ENCODE measurements around the gene EP400. TPM values are rescaled to one million over a fixed set of nuclear protein-coding genes. Genes with fewer than 3 reads are reported as not detected.

The EP400 gene
- total RNA-seq, 1 experiment from 2014 or later: 60.5 TPM

GRCh38 chr12:132061641-132062430 lies 112.1 kb downstream of the EP400 start:
- Mint-ChIP-seq H3K9me3 (ENCODE audit: unreplicated experiment) (no peaks in the 10 kb centered on the region), H3K27ac (ENCODE audit: unreplicated experiment) (no peak overlapping the region), H3K4me1 (ENCODE audit: low read depth, unreplicated experiment) (no peaks in the 10 kb centered on the region), H3K27me3 (ENCODE audit: insufficient read depth, unreplicated experiment) (no peaks in the 10 kb centered on the region), H3K4me3 (ENCODE audit: unreplicated experiment) (no peak overlapping the region), H3K36me3 (ENCODE audit: insufficient read depth, unreplicated experiment) (peaks cover 66% of the 10 kb centered on the region)
- no TSS peak for BruUV-seq (replicated peaks)
- TF ChIP-seq, protein P1, sequence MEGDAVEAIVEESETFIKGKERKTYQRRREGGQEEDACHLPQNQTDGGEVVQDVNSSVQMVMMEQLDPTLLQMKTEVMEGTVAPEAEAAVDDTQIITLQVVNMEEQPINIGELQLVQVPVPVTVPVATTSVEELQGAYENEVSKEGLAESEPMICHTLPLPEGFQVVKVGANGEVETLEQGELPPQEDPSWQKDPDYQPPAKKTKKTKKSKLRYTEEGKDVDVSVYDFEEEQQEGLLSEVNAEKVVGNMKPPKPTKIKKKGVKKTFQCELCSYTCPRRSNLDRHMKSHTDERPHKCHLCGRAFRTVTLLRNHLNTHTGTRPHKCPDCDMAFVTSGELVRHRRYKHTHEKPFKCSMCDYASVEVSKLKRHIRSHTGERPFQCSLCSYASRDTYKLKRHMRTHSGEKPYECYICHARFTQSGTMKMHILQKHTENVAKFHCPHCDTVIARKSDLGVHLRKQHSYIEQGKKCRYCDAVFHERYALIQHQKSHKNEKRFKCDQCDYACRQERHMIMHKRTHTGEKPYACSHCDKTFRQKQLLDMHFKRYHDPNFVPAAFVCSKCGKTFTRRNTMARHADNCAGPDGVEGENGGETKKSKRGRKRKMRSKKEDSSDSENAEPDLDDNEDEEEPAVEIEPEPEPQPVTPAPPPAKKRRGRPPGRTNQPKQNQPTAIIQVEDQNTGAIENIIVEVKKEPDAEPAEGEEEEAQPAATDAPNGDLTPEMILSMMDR (IDR thresholded peaks at IDR 0.05; ENCODE audit: insufficient read depth in 1 of 2, low read depth in 1 of 2, low read length in 1 of 2, severe bottlenecking in 1 of 2, unreplicated experiment in 1 of 2): no peak
- intact Hi-C loops (cut with micrococcal nuclease; ENCODE audit: unreplicated experiment): no loop called here
- CTCF ChIA-PET: no interaction called here
- Histone ChIP-seq H3K4me1 (no peaks in the 10 kb centered on the region), H3K36me3 (ENCODE audit: control insufficient read depth, insufficient read depth, low read length) (peaks cover 2% of the 10 kb centered on the region), H3K27me3 (replicated peaks; ENCODE audit: control insufficient read depth, insufficient read depth, low read length) (no peaks in the 10 kb centered on the region), H3K4me3 (ENCODE audit: low read depth, low read length) (no peak overlapping the region), H3K9me3 (no peaks in the 10 kb centered on the region)
- DNase-seq: no peak
- POLR2A ChIA-PET: no interaction called here

DNA sequence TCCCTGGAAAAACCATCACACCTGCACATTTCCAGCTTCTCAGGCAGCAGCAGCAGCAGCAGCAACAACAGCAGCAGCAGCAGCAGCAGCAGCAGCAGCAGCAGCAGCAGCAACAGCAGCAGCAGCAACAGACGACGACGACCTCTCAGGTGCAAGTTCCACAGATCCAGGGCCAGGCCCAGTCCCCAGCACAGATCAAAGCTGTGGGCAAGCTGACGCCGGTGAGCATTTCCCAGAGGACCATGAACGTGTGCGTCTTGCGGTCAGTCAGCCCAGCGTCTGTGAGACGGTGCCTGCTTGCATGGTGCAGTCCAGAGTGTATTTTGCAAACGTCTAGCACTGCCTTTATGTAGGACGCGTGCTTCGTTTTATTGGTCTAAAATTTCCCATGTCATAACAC lies 112.7 kb downstream of the EP400 start:
- BruUV-seq (replicated peaks): no TSS peak
- intact Hi-C loops (cut with micrococcal nuclease; ENCODE audit: unreplicated experiment): no loop called here
- TF ChIP-seq, protein P1 (IDR thresholded peaks at IDR 0.05; ENCODE audit: insufficient read depth in 1 of 2, low read depth in 1 of 2, low read length in 1 of 2, severe bottlenecking in 1 of 2, unreplicated experiment in 1 of 2): no peak
- H3K36me3 Mint-ChIP-seq (ENCODE audit: insufficient read depth, unreplicated experiment): peaks cover 69% of the 10 kb centered on the region
- no peaks in the 10 kb centered on the region for H3K9me3 Mint-ChIP-seq (ENCODE audit: unreplicated experiment)
- DNase-seq: no peak
- H3K4me3 Mint-ChIP-seq (ENCODE audit: unreplicated experiment): no peak overlapping the region
- Histone ChIP-seq H3K4me3 (ENCODE audit: low read depth, low read length) (no peak overlapping the region), H3K27me3 (replicated peaks; ENCODE audit: control insufficient read depth, insufficient read depth, low read length) (no peaks in the 10 kb centered on the region), H3K36me3 (ENCODE audit: control insufficient read depth, insufficient read depth, low read length) (peaks cover 2% of the 10 kb centered on the region), H3K4me1 (no peaks in the 10 kb centered on the region), H3K9me3 (no peaks in the 10 kb centered on the region)
- no peaks in the 10 kb centered on the region for H3K4me1 Mint-ChIP-seq (ENCODE audit: low read depth, unreplicated experiment)
- CTCF ChIA-PET: no interaction called here
- POLR2A ChIA-PET: no interaction called here
- H3K27me3 Mint-ChIP-seq (ENCODE audit: insufficient read depth, unreplicated experiment): no peaks in the 10 kb centered on the region
- H3K27ac Mint-ChIP-seq (ENCODE audit: unreplicated experiment): no peak overlapping the region

DNA sequence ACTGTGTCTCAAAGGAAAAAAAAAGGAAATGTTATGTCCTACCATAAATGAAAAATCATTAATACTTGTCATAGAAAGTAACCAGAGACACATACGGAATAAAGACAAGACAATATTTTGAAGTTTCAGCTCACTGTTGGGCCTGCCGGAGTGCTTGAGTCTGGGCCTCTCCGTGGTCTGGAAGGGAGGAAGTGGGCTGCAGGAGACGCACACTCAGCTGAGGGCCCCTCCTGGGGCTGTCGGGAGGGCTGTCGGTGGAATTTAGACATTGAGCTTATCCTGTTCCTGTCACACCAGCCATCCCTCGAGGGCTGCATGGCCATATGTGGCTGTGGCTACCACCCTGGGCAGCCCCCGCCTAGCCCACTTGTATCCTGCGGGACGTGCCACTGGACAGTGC lies 113.7 kb downstream of the EP400 start:
- ChIA-PET CTCF (no interaction called here), POLR2A (no interaction called here)
- H3K9me3 ChIP-seq: no peaks in the 10 kb centered on the region
- H3K36me3 ChIP-seq (ENCODE audit: control insufficient read depth, insufficient read depth, low read length): peaks cover 2% of the 10 kb centered on the region
- H3K4me1 ChIP-seq: no peaks in the 10 kb centered on the region
- DNase-seq: no peak
- Mint-ChIP-seq H3K27ac (ENCODE audit: unreplicated experiment) (no peak overlapping the region), H3K36me3 (ENCODE audit: insufficient read depth, unreplicated experiment) (peaks cover 64% of the 10 kb centered on the region), H3K9me3 (ENCODE audit: unreplicated experiment) (no peaks in the 10 kb centered on the region), H3K27me3 (ENCODE audit: insufficient read depth, unreplicated experiment) (no peaks in the 10 kb centered on the region), H3K4me3 (ENCODE audit: unreplicated experiment) (no peak overlapping the region), H3K4me1 (ENCODE audit: low read depth, unreplicated experiment) (no peaks in the 10 kb centered on the region)
- H3K27me3 ChIP-seq (replicated peaks; ENCODE audit: control insufficient read depth, insufficient read depth, low read length): no peaks in the 10 kb centered on the region
- TF ChIP-seq, protein P1 (IDR thresholded peaks at IDR 0.05; ENCODE audit: insufficient read depth in 1 of 2, low read depth in 1 of 2, low read length in 1 of 2, severe bottlenecking in 1 of 2, unreplicated experiment in 1 of 2): no peak
- H3K4me3 ChIP-seq (ENCODE audit: low read depth, low read length): no peak overlapping the region
- intact Hi-C loops (cut with micrococcal nuclease; ENCODE audit: unreplicated experiment): no loop called here
- BruUV-seq (replicated peaks): no TSS peak

Data from Caco-2 (cell line).